ENCODE data around the gene SRC.

SRC gene

GRCh38 chr20:37436527-37437186 is 90.7 kb downstream of the SRC start:
- no peak for DNase-seq

- no peak for DNase-seq
Observed at GRCh38 chr20:37437676-37438075, 91.7 kb downstream of the SRC start.

- no peak for DNase-seq
Observed at GRCh38 chr20:37438464-37439222, 92.7 kb downstream of the SRC start.

GRCh38 chr20:37439223-37439933 is 93.4 kb downstream of the SRC start:
- no peak for DNase-seq

DNA sequence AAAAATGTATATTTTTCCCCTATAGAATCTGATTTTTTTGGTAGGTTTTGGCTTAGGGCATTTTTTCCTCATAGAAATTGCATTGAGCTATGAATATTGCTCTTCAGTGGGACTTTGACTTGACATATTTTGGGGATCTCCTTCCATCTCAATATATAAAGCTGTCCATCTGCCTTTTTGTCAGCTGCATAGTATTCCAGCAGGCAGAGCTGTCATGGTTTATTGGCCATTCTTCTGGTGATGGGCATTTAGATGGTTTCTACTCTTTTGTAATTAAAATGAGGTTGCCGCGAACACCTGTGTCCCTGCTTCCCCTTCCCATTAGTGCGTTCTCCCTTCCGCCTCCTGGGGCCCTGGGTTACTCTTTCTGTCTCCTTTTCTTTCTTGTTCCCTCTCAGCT is 95.1 kb downstream of the SRC start:
- DNase-seq, result no peak

DNA sequence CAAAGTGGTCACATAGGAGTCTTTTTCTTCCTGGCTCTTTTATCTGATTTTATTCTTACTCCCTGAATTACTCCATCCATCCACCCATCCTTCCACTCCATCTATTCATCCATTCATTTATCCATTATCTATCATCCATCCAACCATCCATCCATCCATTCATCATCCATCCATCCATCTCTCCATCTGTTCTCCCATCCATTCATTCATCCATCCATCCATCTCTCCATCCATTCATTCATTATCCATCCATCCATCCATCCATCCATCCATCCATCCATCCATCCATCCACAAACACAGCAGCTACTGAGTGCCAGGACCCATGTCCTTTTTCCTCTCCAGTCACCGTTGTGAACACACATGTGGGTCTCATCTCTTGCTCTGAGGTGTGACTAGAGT is 96.6 kb downstream of the SRC start:
- DNase-seq, result no peak

GRCh38 chr20:37442986-37443385 is 97.0 kb downstream of the SRC start:
- no peak for DNase-seq

- DNase-seq, result no peak
Observed at GRCh38 chr20:37443596-37443995, 97.7 kb downstream of the SRC start.

GRCh38 chr20:37445041-37445440 is 99.1 kb downstream of the SRC start:
- no peak for DNase-seq

DNA sequence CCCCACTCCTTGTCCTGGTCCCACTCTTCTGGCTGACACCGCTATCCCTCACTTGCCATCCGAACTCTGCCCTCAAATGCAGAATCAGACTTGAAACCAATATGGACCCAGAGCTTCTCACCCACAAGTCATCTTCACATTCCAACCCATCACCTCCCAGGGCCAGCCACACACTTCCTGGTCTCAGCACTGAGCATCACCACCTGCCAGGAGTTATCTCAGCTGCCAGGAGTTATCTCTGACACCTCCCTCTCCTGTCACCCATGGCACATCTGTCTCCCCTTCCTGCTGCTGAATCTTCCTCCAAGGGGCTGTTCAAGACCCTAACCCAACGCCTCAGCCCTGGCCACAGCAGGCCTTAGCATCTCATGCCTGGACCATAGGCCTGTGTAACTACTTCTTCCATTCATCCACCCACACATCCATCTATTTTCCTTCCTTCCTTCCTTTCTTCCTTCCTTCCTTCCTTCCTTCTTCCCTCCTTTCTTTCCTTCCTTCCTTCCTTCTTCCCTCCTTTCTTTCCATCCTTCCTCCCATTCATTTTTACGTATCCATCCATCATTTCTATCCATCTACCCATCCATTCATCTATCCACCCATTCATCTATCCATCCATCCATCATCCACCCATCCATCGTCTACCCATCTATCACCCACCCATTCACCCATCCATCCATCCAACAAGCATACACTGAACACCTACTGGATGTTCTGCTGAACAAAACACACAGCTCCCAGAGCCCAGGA is 100.5 kb downstream of the SRC start:
- no peak for DNase-seq

DNA sequence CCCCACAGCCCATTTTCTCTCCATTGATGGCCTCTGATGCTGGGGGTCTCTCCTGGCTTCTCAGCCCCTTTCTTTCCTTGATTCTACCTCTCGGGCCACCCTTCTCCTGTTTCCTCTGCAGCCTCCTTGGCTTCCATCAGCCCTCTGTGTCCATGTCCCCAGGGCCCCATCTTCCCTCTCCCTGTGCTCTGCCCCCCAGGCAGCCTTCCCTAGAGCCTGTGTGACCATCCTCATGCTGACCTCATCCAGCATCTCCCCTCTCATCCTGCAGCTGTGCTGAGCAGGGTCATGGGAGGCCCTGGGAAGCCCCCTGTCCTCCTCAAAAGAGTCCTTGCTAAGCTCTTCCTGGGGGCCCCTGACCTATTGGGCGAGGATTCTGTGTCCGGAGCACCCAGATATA is 101.7 kb downstream of the SRC start:
- no peak for DNase-seq

DNA sequence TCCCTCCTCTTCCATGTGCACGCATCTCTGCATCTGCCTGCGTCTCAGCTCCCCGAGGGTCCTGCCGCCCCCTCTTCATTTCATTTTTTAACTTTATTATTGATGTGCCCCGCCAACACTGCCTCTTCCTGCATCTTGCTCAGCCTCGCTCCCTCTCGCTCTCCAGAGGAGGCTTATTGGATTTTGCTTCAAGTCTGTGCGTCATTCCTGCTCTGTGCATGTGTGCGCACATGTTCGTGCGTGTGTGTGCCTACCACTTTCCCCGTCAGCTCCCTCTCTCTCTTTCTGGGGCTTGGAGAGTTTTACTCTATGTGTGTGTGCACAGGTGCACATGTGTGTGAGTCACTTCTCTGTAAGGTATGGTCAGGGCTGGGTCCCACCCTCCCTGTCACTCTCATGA is 103.3 kb downstream of the SRC start:
- DNase-seq, result no peak

DNA sequence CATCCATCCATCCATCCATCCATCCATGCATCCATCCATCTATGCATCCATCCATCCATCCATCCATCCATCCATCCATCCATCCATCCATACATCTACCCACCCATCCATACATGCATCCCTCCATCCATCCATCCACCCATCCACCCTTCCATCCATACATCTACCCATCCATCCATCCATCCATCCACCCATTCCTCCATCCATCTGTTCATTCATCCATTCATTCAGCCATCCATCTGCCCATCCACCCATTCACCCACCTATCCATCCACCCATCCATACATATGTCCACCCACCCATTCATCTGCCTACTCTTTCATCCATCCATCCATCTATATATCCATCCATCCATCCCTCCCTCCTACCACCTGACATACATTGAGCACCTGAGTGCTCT is 104.4 kb downstream of the SRC start:
- DNase-seq, result no peak

DNA sequence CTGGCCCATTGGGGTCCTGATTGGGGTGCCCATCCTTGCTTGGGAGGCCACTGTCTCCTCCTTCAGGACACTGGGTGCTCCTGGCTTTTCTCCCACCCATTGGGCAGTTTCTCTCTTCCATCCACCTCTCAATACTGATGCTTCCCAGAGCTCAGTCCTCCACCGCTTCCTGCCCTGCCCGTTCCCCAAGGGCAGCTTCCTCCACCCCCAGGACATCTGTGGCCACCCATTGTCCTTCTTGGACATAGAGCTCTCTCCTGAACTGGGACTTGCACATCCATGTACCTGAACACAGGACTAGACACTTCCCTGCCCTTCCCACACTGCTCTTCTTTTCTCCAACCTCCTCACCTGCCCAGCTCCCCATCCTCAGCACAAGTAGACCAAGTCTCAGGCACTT is 105.7 kb downstream of the SRC start:
- no peak for DNase-seq

DNA sequence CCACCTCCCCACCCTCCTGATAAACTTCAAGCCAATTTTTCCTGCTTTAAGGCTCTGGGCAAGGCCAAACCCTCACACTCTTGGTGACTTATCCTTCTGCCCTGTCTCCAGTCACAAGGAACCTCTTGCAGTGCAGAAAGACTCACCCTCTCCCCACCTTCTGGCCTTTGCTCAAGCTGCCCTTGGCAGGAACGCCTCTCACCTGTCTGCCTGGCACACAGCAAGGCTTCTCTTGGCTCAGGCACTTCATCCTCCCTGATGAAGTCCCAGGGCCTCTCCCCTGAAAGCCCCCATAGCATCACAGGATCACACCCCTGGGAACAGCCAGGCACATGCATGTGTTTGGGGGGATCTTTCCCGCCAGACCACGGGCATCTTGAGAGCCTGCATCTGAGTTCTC is 106.3 kb downstream of the SRC start:
- DNase-seq, result no peak

DNA sequence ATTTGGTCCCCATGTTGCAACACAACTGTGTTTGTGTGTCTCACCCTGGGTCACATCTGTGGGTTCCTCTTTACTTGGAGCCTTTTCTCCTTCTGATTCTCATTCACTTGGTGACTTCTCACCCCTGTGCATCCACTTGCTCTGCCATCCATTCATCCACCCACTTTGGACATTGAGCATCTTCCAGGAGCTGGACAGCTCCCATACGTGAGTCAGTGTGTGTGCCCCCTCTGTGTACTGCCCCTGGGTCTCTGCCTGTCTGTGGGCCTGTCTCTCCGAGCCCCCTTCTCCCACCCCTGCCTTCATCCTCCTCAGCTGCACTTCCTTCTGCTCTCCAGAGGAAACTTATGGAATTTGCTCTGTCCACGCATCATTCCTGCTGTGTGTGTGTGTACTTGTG is 107.3 kb downstream of the SRC start:
- DNase-seq, result no peak

DNA sequence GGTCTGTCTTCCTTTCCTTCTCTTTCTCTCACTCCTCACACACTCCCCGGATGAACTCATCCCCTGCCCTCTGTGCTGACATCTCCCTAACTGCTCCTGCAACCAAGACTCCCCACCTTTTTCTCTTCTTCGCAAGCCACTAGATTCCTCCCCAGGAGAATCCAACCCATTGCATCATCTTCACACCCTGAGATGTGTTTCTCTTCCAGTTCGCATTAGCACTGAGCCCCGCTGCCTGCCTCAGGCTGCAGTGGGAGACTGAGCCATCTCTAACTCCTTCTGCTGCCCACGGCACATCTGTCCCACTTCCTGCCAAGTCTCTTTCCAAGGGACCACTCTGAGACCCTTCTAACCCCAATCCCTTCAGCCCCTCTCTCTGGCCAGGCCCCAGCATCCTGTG is 107.9 kb downstream of the SRC start:
- DNase-seq, result no peak

DNA sequence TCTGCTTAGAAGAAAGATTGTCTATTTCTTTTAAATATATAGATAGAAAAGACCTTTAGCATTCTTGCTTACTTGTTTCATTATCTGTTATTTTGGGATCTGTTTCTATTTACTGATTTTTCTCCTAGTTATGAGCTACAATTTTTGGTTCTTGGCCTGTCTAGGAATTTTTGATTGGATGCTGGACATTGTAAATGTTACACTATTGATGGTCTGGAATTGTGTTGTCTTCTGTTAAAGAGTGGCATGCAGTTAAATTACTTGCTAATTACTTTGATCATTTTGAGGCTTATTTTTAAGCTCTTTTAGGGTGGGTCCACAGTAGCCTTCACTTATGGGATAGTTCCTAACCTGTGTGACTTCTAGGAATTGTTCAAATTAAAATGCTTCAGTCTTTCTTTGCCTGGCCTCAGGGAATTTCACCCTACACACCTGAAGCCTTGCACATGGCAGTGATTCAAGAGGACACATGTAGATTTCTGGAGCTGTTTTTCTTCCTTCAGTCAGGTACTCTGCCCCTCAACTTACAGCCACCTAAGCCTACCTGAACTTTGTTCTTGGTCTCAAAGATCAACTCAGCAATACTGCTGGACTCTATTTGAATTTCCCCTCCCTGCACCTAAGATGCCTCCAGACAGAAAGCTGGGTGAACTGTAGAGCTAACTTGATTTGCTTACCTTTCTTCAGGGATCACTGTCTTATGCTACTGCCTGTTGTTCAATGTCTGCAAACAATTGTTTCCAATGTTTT is 108.9 kb downstream of the SRC start:
- DNase-seq, result no peak

Data from SHP77 (cell line).